DND-41 (cell line): ENCODE data around the gene EXOG.
"Not testable (repeated sequence)": the region's sequence is repeated elsewhere in the genome, so short reads cannot be mapped to it uniquely, and the experiment has no call there.

Source experiments
- ATAC-seq: fragments of 200-7000 bp; cut with Tn5 transposase; 3 replicates; pipeline ENCODE4 v1.9.1; 2021; ENCODE audit warnings: low read depth; ENCODE audit not compliant: insufficient read depth
- DNase-seq: peaks from one replicate; pipeline ENCODE4 v3.0.0-alpha.2; 2020
- H2AFZ ChIP-seq: 2 replicates; pipeline ENCODE4 v1.6.0; 2012; ENCODE audit warnings: low read depth, low read length
- H3K27ac ChIP-seq: 2 replicates; pipeline ENCODE4 v1.5.1; 2012; ENCODE audit warnings: low read length, inconsistent platforms
- H3K27me3 ChIP-seq: fragments of 200-600 bp; sonication (generic); 2 replicates; pipeline ENCODE4 v1.6.0; 2012; ENCODE audit warnings: low read length, mild to moderate bottlenecking, inconsistent platforms; ENCODE audit not compliant: insufficient read depth, poor library complexity
- H3K36me3 ChIP-seq: 2 replicates; pipeline ENCODE4 v1.5.1; 2012; ENCODE audit warnings: low read length, inconsistent platforms; ENCODE audit not compliant: insufficient read depth
- H3K4me1 ChIP-seq: 2 replicates; pipeline ENCODE4 v1.5.1; 2012; ENCODE audit warnings: mild to moderate bottlenecking, low read length; ENCODE audit not compliant: insufficient read depth
- H3K4me2 ChIP-seq: 2 replicates; pipeline ENCODE4 v1.6.0; 2012; ENCODE audit warnings: mild to moderate bottlenecking, moderate library complexity, low read length, inconsistent platforms; ENCODE audit not compliant: insufficient read depth
- H3K4me3 ChIP-seq, 2 experiments: fragments of 200-600 bp in 1 of 2; shearing (Covaris generic) in 1 of 2; 2 replicates each; pipeline ENCODE4 v1.5.1; 2012 to 2016; ENCODE audit warnings: inconsistent platforms in 2 of 2, low read length in 2 of 2, mild to moderate bottlenecking in 2 of 2, low read depth in 1 of 2, moderate library complexity in 1 of 2
- H3K79me2 ChIP-seq: 2 replicates; pipeline ENCODE4 v1.6.0; 2012; ENCODE audit warnings: low read length, inconsistent platforms; ENCODE audit not compliant: insufficient read depth
- H3K9ac ChIP-seq: 2 replicates; pipeline ENCODE4 v1.6.0; 2012; ENCODE audit warnings: low read depth, mild to moderate bottlenecking, inconsistent platforms, low read length, moderate library complexity
- H3K9me3 ChIP-seq: 2 replicates; pipeline ENCODE4 v1.5.1; 2012; ENCODE audit warnings: low read length, moderate library complexity, mild to moderate bottlenecking, inconsistent platforms; ENCODE audit not compliant: insufficient read depth, severe bottlenecking
- H4K20me1 ChIP-seq: 2 replicates; pipeline ENCODE4 v1.6.0; 2012; ENCODE audit warnings: low read length; ENCODE audit not compliant: insufficient read depth
- EZH2 ChIP-seq: IDR thresholded peaks from 3 replicates; pipeline ENCODE4 v1.6.1; 2012; ENCODE audit warnings: borderline replicate concordance, low read depth, mild to moderate bottlenecking, moderate library complexity, low read length, inconsistent platforms; ENCODE audit not compliant: severe bottlenecking
- TF ChIP-seq, protein P1 (sequence below): IDR thresholded peaks from 2 replicates; pipeline ENCODE4 v1.5.1; 2012; ENCODE audit warnings: borderline replicate concordance, low read length, moderate library complexity, mild to moderate bottlenecking; ENCODE audit not compliant: poor library complexity, severe bottlenecking; ENCODE audit errors: extremely low read depth

EXOG gene

DNA sequence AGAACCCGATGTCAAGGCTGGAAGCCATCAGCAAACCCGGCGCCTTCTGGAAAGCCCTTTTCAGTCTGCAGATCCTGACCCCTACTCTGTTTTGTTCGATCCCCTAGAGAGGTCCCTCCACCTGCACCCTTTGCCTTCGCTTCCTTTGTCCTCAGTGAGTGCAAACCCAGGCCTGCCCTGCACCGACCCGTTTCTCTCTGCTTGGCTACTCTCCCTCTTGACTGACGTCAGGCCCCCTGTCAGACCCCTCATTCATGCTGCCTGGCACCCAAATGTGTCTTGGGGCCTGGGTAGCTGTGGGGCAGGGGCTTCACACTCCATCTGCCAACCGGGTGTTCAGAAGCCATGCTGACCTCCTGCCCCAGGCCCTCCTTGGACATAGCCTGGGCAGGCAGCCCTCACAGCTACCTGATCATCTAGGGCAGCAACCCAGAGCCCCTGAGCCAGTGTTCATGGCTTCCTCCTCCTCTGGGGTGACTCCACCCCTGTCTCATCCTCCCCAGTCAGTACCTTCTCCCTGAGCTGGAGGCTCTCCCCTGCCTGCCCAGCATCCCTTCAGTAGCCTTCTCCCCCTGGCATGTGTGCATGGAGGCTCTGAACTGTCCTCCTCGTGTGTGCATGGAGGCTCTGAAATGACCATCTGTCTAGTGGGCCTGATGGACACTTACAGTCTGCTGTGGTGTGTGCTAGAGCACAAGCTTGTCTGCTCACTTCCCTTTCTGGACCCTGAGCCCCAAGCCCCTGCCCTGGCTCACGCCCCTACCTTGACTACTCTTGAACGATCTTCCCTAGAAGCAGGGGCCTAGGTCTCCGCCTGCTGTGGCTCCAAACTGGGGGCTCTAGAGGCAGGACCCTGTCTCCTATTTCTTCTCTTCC, 69.4 kb downstream of the EXOG start:
- no peak overlapping the region for H3K4me2 ChIP-seq
- no peak overlapping the region for H3K4me3 ChIP-seq
- H2AFZ ChIP-seq = no peak overlapping the region
- no peak overlapping the region for H3K27ac ChIP-seq
- ATAC-seq = no peak
- H3K79me2 ChIP-seq = no peaks in the 10 kb centered on the region
- H3K9ac ChIP-seq = no peak overlapping the region
- TF ChIP-seq EZH2 = no peak
- TF ChIP-seq, protein P1, sequence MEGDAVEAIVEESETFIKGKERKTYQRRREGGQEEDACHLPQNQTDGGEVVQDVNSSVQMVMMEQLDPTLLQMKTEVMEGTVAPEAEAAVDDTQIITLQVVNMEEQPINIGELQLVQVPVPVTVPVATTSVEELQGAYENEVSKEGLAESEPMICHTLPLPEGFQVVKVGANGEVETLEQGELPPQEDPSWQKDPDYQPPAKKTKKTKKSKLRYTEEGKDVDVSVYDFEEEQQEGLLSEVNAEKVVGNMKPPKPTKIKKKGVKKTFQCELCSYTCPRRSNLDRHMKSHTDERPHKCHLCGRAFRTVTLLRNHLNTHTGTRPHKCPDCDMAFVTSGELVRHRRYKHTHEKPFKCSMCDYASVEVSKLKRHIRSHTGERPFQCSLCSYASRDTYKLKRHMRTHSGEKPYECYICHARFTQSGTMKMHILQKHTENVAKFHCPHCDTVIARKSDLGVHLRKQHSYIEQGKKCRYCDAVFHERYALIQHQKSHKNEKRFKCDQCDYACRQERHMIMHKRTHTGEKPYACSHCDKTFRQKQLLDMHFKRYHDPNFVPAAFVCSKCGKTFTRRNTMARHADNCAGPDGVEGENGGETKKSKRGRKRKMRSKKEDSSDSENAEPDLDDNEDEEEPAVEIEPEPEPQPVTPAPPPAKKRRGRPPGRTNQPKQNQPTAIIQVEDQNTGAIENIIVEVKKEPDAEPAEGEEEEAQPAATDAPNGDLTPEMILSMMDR = no peak
- no peaks in the 10 kb centered on the region for H3K27me3 ChIP-seq
- no peaks in the 10 kb centered on the region for H3K9me3 ChIP-seq
- DNase-seq = no peak
- no peaks in the 10 kb centered on the region for H3K4me1 ChIP-seq
- H4K20me1 ChIP-seq = no peaks in the 10 kb centered on the region; the same call in 1 of the 2 replicates
- no peaks in the 10 kb centered on the region for H3K36me3 ChIP-seq

DNA sequence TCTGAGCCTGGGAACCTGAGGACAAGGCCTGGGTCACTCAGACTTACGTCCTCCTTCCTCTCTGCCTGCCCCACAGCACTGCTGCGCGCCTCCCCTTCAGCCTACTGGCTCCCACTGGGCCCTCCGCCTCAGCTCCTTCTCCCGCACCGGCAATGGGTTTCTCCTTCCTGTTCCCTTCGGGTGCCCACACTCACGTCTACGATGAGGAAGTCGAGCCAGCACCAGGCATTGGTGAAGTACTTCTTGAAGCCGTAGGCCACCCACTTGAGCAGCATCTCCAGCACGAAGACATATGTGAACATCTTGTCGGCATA, 70.0 kb downstream of the EXOG start:
- no peak overlapping the region for H3K9ac ChIP-seq
- no peaks in the 10 kb centered on the region; the same call in 1 of the 2 replicates for H4K20me1 ChIP-seq
- no peak overlapping the region for H3K27ac ChIP-seq
- ATAC-seq = no peak
- DNase-seq = no peak
- no peaks in the 10 kb centered on the region for H3K9me3 ChIP-seq
- no peaks in the 10 kb centered on the region for H3K79me2 ChIP-seq
- no peak overlapping the region for H3K4me2 ChIP-seq
- no peak for TF ChIP-seq EZH2
- TF ChIP-seq, protein P1 = no peak
- no peaks in the 10 kb centered on the region for H3K27me3 ChIP-seq
- no peak overlapping the region for H2AFZ ChIP-seq
- H3K4me3 ChIP-seq = no peak overlapping the region
- no peaks in the 10 kb centered on the region for H3K36me3 ChIP-seq
- no peaks in the 10 kb centered on the region for H3K4me1 ChIP-seq

DNA sequence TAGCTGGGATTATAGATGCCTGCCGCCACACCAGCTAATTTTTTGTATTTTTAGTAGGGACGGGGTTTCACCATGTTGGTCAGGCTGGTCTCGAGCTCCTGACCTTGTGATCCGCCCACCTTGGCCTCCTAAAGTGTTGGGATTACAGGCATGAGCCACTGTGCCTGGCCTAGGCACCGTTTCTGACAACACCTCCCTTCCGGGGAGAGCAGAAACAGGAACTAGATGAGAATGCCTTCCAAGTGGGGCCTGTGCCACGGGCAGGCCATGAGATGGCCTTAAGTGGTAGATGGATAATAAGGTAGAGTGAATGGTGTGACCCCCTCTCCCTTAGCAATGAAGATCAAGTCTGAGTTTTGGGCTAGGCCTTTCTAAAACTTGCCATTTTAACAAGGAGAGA, 70.7 kb downstream of the EXOG start:
- not testable (repeated sequence) for H3K27me3 ChIP-seq, DNase-seq, H3K9ac ChIP-seq, H4K20me1 ChIP-seq, ATAC-seq, H3K9me3 ChIP-seq, H3K27ac ChIP-seq, H3K4me1 ChIP-seq, H3K4me2 ChIP-seq, H2AFZ ChIP-seq, H3K79me2 ChIP-seq, H3K4me3 ChIP-seq, H3K36me3 ChIP-seq

DNA sequence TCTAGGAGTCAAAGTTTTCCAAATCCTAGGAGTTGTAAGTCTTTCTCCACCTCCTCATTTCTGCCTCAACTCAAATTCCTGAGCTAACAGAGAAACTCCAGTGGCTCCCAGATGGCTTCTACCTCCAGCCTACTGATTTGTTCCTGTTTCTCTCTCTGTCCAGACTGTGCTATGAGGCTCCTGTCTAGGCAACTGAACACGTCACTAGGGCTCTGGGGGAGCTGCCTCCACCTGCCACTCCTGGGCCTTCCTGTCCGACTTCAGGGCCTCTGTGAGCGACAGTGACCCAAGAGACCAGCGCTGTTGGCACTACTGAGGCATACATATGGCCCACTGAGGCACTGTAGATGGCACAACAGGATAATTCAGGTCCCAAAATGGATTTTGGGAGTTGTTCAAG, 71.4 kb downstream of the EXOG start:
- no peak overlapping the region for H3K4me2 ChIP-seq
- no peaks in the 10 kb centered on the region for H3K36me3 ChIP-seq
- H3K4me3 ChIP-seq = no peak overlapping the region
- H3K27me3 ChIP-seq = no peaks in the 10 kb centered on the region
- no peak overlapping the region for H3K9ac ChIP-seq
- no peaks in the 10 kb centered on the region for H3K9me3 ChIP-seq
- no peak overlapping the region for H3K27ac ChIP-seq
- TF ChIP-seq, protein P1 = no peak
- TF ChIP-seq EZH2 = no peak
- H3K4me1 ChIP-seq = no peaks in the 10 kb centered on the region
- H4K20me1 ChIP-seq = no peaks in the 10 kb centered on the region; the same call in 1 of the 2 replicates
- ATAC-seq (no peak), DNase-seq (no peak)
- no peak overlapping the region for H2AFZ ChIP-seq
- H3K79me2 ChIP-seq = no peaks in the 10 kb centered on the region
